Mammary epithelial cell (primary cell): ENCODE data around the gene PLPP4.

ENCODE experiments used
- EZH2 ChIP-seq: IDR thresholded peaks from 2 replicates; pipeline ENCODE4 v1.6.1; 2012; ENCODE audit warnings: low read length, inconsistent platforms, borderline replicate concordance
- TF ChIP-seq, protein P1 (sequence below), 2 donors: IDR thresholded peaks in 1 of 2; conservative IDR thresholded peaks in 1 of 2; 2 replicates each; pipeline ENCODE4 v1.5.1; 2011 to 2012; ENCODE audit warnings: inconsistent platforms in 2 of 2, low read length in 2 of 2, mild to moderate bottlenecking in 2 of 2, control low read depth in 1 of 2, low read depth in 1 of 2; ENCODE audit not compliant: insufficient read depth in 1 of 2; ENCODE audit errors: extremely low read depth in 1 of 2

DNA sequence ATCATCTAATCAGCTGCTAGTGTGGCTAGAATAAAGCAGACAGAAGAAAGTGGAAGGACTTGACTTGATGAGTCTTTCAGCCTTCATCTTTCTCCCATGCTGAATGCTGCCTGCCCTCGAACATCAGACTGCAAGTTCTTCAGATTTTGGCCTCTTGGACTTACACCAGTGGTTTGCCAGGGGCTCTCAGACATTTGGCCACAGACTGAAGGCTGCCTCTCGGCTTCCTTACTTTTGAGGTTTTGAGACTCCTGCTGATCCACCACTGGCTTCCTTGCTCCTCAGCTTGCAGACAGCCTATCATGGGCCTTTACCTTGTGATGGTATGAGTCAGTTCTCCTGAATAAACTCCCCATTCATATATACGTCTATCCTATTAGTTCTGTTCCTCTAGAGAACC is 26.0 kb downstream of the PLPP4 start:
- TF ChIP-seq, protein P1, sequence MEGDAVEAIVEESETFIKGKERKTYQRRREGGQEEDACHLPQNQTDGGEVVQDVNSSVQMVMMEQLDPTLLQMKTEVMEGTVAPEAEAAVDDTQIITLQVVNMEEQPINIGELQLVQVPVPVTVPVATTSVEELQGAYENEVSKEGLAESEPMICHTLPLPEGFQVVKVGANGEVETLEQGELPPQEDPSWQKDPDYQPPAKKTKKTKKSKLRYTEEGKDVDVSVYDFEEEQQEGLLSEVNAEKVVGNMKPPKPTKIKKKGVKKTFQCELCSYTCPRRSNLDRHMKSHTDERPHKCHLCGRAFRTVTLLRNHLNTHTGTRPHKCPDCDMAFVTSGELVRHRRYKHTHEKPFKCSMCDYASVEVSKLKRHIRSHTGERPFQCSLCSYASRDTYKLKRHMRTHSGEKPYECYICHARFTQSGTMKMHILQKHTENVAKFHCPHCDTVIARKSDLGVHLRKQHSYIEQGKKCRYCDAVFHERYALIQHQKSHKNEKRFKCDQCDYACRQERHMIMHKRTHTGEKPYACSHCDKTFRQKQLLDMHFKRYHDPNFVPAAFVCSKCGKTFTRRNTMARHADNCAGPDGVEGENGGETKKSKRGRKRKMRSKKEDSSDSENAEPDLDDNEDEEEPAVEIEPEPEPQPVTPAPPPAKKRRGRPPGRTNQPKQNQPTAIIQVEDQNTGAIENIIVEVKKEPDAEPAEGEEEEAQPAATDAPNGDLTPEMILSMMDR (conservative IDR thresholded peaks at IDR 0.05 in 1 of 2, IDR thresholded peaks at IDR 0.05 in 1 of 2; ENCODE audit: extremely low read depth in 1 of 2, insufficient read depth in 1 of 2, low read depth in 1 of 2, low read length in 2 of 2): no peak
- TF ChIP-seq EZH2: no peak
